Transverse colon (tissue), 4 donors: ENCODE measurements around the gene SMARCA2.

Source experiments
- CTCF ChIP-seq, 5 experiments: fragments of 200-600 bp in 3 of 5; fragments of 450-650 bp in 2 of 5; sonication (generic) in 3 of 5; IDR thresholded peaks; 1 replicate in 2 of 5; 2 replicates in 3 of 5; pipeline ENCODE4 v1.5.1; 2016 to 2017; ENCODE audit warnings: antibody characterized with exemption in 5 of 5, inconsistent platforms in 3 of 5, mild to moderate bottlenecking in 2 of 5, moderate library complexity in 1 of 5
- POLR2AphosphoS5 ChIP-seq, 3 donors: sonication (generic); formaldehyde crosslinking; IDR thresholded peaks; one replicate each; pipeline ENCODE4 v1.6.1; 2016; ENCODE audit warnings: antibody characterized with exemption in 3 of 3

GRCh38 chr9:2217540-2217939, 202.4 kb downstream of the SMARCA2 start:
- no peak for TF ChIP-seq CTCF (IDR thresholded peaks at IDR 0.05)
- TF ChIP-seq POLR2AphosphoS5 (IDR thresholded peaks at IDR 0.05), result no peak
